ENCODE data around the gene GPR25. TPM values are rescaled to one million over a fixed set of nuclear protein-coding genes. Genes with fewer than 3 reads are reported as not detected.

Gene GPR25
- total and polyA plus RNA-seq, 10 of the 15 experiments (the other 5 are each of a cell fraction or from before 2014, with no cell fraction given): not detected

DNA sequence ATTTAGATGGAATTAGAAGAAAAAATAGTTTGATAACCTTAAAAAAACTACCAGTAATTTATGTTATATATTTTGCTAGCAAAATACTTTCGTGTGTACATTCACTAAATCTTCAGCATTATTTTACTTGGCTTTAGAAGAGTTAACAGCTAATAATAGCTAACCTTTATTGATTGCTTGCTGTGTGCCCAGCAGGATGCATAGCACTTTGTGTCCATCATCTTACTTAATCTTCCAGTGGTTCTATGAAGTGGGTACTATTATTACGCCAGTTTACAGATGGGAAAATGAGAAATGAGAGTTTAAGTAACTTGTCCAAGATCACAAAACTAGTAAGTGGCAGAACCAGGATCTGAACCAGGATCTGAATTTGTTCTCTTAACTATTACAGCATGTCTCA is 41.7 kb upstream of the GPR25 start:
- H3K36me3 ChIP-seq (ENCODE audit: control insufficient read depth in 2 of 2, insufficient read depth in 2 of 2, low read length in 1 of 2): peaks cover 1 to 5% of the 10 kb centered on the region in 2 experiments; a peak in 1 of 4 replicates
- no peak overlapping the region for H3K27ac ChIP-seq (ENCODE audit: control insufficient read depth, insufficient read depth)
- no peaks in the 10 kb centered on the region for H3K27me3 ChIP-seq (replicated peaks in 1 of 2; ENCODE audit: control insufficient read depth in 2 of 2, insufficient read depth in 2 of 2, low read length in 1 of 2)
- DNase-seq (ENCODE audit: low read depth, low spot score) (no peak), FAIRE-seq (no peak), ATAC-seq (no peak)
- ChIA-PET RAD21 (ENCODE audit: unreplicated experiment) (no interaction called here), POLR2A (no interaction called here), SMC1A (ENCODE audit: uncharacterized antibody, unreplicated experiment) (interaction anchor here (0.8 to 1.6 kb wide), 3 partner anchors 19 to 209 kb away, joined by 3 to 6 read pairs (median 5); no protein-coding TSS in a partner anchor), CTCF (interaction anchor here (1.0 to 1.2 kb wide), 2 partner anchors 209 to 272 kb away, joined by 3 to 6 read pairs; no protein-coding TSS in a partner anchor)
- in situ Hi-C loops (cut with MboI) (no loop called here), intact Hi-C loops (cut with micrococcal nuclease; ENCODE audit: unreplicated experiment) (no loop called here)
- no peak overlapping the region for H3K4me3 ChIP-seq
- no peaks in the 10 kb centered on the region for H3K79me2 ChIP-seq (ENCODE audit: control insufficient read depth, insufficient read depth, low read length)
- 96% methylated on average over 2 of the region's 2 CpGs for WGBS (ENCODE audit: insufficient coverage, insufficient replicate concordance, low lambda C conversion rate, missing lambda C conversion rate)
- no TSS peak for BruUV-seq (replicated peaks)
- no peaks in the 10 kb centered on the region for H4K20me1 ChIP-seq (ENCODE audit: control insufficient read depth, insufficient read depth)
- H3K4me2 ChIP-seq (ENCODE audit: control insufficient read depth, insufficient read depth): no peak overlapping the region
- H3K4me1 ChIP-seq (ENCODE audit: control insufficient read depth, insufficient read depth, low read length): no peaks in the 10 kb centered on the region
- no peaks in the 10 kb centered on the region; the same call in 2 of the 3 replicates for H3K9me3 ChIP-seq (replicated peaks; ENCODE audit: control insufficient read depth, insufficient read depth, low read length)
- TF ChIP-seq POLR2A (IDR thresholded peaks at IDR 0.05; ENCODE audit: low read depth, low read length) (no peak), CHD4 (IDR thresholded peaks at IDR 0.05) (no peak)
- no peak overlapping the region for H2AFZ ChIP-seq (ENCODE audit: control insufficient read depth, low read depth, low read length)
- no peak overlapping the region for H3K9ac ChIP-seq (ENCODE audit: control insufficient read depth, insufficient read depth, low read length)

DNA sequence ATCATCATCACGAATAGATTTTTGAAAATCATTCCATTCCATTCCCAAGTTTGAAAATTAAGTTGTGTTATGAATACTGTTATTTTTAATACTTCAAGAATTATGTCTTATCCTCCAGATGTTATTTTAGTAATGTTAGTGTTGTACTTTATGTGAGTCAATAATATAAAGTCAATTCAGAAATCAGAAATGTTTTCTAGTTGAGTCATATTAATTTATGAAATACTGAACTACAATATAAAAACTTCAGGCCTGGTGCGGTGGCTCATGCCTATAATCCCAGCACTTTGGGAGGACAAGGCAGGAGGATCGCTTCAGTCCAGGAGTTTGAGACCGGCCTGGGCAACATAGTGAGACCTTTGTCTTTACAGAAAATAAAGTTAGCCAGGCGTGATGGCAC is 38.4 kb upstream of the GPR25 start:
- ATAC-seq (no peak), FAIRE-seq (no peak), DNase-seq (ENCODE audit: low read depth, low spot score) (no peak)
- WGBS (ENCODE audit: insufficient coverage, insufficient replicate concordance, low lambda C conversion rate, missing lambda C conversion rate): 97% methylated on average over 5 of the region's 5 CpGs
- Histone ChIP-seq H4K20me1 (ENCODE audit: control insufficient read depth, insufficient read depth) (no peaks in the 10 kb centered on the region), H3K4me1 (ENCODE audit: control insufficient read depth, insufficient read depth, low read length) (no peaks in the 10 kb centered on the region), H3K9me3 (replicated peaks; ENCODE audit: control insufficient read depth, insufficient read depth, low read length) (peaks cover 4% of the 10 kb centered on the region; the same call in 2 of the 3 replicates), H3K27ac (ENCODE audit: control insufficient read depth, insufficient read depth) (no peak overlapping the region), H3K9ac (ENCODE audit: control insufficient read depth, insufficient read depth, low read length) (no peak overlapping the region), H3K4me3 (no peak overlapping the region), H2AFZ (ENCODE audit: control insufficient read depth, low read depth, low read length) (no peak overlapping the region), H3K4me2 (ENCODE audit: control insufficient read depth, insufficient read depth) (no peak overlapping the region), H3K36me3 (ENCODE audit: control insufficient read depth in 2 of 2, insufficient read depth in 2 of 2, low read length in 1 of 2) (peaks cover 1 to 5% of the 10 kb centered on the region in 2 experiments; a peak in 1 of 4 replicates), H3K27me3 (replicated peaks in 1 of 2; ENCODE audit: control insufficient read depth in 2 of 2, insufficient read depth in 2 of 2, low read length in 1 of 2) (no peaks in the 10 kb centered on the region), H3K79me2 (ENCODE audit: control insufficient read depth, insufficient read depth, low read length) (no peaks in the 10 kb centered on the region)
- intact Hi-C loops (cut with micrococcal nuclease; ENCODE audit: unreplicated experiment): no loop called here
- SMC1A ChIA-PET (ENCODE audit: uncharacterized antibody, unreplicated experiment): interaction anchor here (0.6 to 1.9 kb wide), 3 partner anchors 8 to 210 kb away, joined by 3 to 6 read pairs (median 3); no protein-coding TSS in a partner anchor
- CTCF ChIA-PET: interaction anchor here (1.1 to 6.6 kb wide), 2 partner anchors 58 to 211 kb away, joined by 6 to 75 read pairs; no protein-coding TSS in a partner anchor
- in situ Hi-C loops (cut with MboI): no loop called here
- BruUV-seq (replicated peaks): no TSS peak
- TF ChIP-seq BCL11A (IDR thresholded peaks at IDR 0.05; ENCODE audit: low read depth, low read length) (no peak), RUNX3 (IDR thresholded peaks at IDR 0.05; ENCODE audit: low read length) (no peak), USF1 (IDR thresholded peaks at IDR 0.05; ENCODE audit: borderline replicate concordance, extremely low read length, insufficient read depth, low read depth, low read length) (no peak), POU2F2 (IDR thresholded peaks at IDR 0.05; ENCODE audit: borderline replicate concordance, low read depth, low read length) (no peak), NR2C1 (IDR thresholded peaks at IDR 0.05) (no peak)
- RAD21 ChIA-PET (ENCODE audit: unreplicated experiment): interaction anchor here (0.5 to 1.1 kb wide), 2 partner anchors 36 to 210 kb away, joined by 3 read pairs; no protein-coding TSS in a partner anchor
- POLR2A ChIA-PET: no interaction called here
